ENCODE data around the gene MVB12B.
A peak's percentile ranks its signal among the peaks of the same experiment; 100 is the strongest.

The MVB12B gene

DNA sequence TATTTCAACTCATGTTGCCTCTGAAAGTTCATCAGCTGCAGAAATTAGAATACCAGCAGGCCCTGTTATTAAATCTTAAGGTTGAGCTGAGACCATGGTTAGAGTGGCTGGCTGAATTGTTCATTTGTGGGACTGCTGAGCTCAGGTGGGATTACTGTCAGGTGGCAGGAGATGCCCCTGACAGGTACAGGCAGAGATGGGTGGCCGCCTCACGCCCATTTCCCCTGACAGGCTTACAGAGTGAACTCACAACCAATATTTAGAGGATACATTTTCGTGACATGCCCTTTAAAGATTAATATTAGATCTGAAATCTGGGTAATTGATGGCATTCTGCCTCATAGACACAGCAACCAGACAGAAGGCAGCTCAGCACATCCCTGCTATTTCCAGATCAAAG, 136.0 kb downstream of the MVB12B start:
- Histone ChIP-seq H3K27me3 (ENCODE audit: insufficient read depth, low read length, poor library complexity, severe bottlenecking) (no peaks in the 10 kb centered on the region), H3K9me3 (ENCODE audit: insufficient read depth, low read depth, low read length) (no peaks in the 10 kb centered on the region), H3K9me2 (replicated peaks; ENCODE audit: low read depth, low read length) (no peaks in the 10 kb centered on the region), H3F3A (ENCODE audit: low read depth) (no peaks in the 10 kb centered on the region), H3K4me3 (ENCODE audit: low read length, poor library complexity, severe bottlenecking) (no peak overlapping the region), H4K20me1 (ENCODE audit: insufficient read depth, low read length, poor library complexity, severe bottlenecking) (no peaks in the 10 kb centered on the region), H3K4me1 (ENCODE audit: insufficient read depth, low read length, poor library complexity, severe bottlenecking) (peaks cover 21% of the 10 kb centered on the region), H3K9ac (ENCODE audit: low read depth, low read length, poor library complexity, severe bottlenecking) (no peak overlapping the region), H3K4me2 (ENCODE audit: low read depth, low read length, poor library complexity, severe bottlenecking) (no peak overlapping the region), H2AFZ (ENCODE audit: low read length) (no peak overlapping the region), H3K36me3 (ENCODE audit: insufficient read depth, low read length) (peaks cover 9% of the 10 kb centered on the region; the same call in 1 of the 2 replicates), H3K79me2 (ENCODE audit: insufficient read depth, low read length) (no peaks in the 10 kb centered on the region)
- no peak for TF ChIP-seq EZH2phosphoT487 (IDR thresholded peaks at IDR 0.05; ENCODE audit: borderline replicate concordance)
- no peak for TF ChIP-seq CTCF (conservative IDR thresholded peaks at IDR 0.05; ENCODE audit: low read length)

DNA sequence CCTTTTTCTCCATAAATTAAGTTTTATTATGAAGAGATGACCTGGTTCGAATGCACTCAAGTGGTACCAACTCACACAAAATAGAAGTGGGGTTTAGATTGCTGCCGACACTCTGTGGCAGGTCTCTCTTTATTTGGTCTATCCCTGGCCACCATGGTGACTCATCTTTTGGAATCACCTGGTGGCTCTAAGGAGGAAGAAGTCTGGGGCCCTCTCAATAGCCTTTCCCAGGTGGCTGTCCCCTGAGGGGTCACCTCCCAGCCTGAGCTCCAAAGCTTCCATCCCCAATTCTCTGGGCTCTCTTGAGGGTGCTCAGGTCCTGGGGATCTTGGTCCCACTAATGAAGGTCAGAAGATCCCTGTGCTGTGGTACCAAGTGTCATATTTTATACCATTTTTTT, 136.8 kb downstream of the MVB12B start:
- no peaks in the 10 kb centered on the region for H3K9me3 ChIP-seq (ENCODE audit: insufficient read depth, low read depth, low read length)
- H4K20me1 ChIP-seq (ENCODE audit: insufficient read depth, low read length, poor library complexity, severe bottlenecking), result no peaks in the 10 kb centered on the region
- peaks cover 9% of the 10 kb centered on the region; the same call in 1 of the 2 replicates for H3K36me3 ChIP-seq (ENCODE audit: insufficient read depth, low read length)
- no peaks in the 10 kb centered on the region for H3K27me3 ChIP-seq (ENCODE audit: insufficient read depth, low read length, poor library complexity, severe bottlenecking)
- H3F3A ChIP-seq (ENCODE audit: low read depth), result no peaks in the 10 kb centered on the region
- H3K4me1 ChIP-seq (ENCODE audit: insufficient read depth, low read length, poor library complexity, severe bottlenecking), result peaks cover 29% of the 10 kb centered on the region
- H3K79me2 ChIP-seq (ENCODE audit: insufficient read depth, low read length), result peaks cover 7% of the 10 kb centered on the region; the same call in 1 of the 2 replicates
- H3K4me3 ChIP-seq (ENCODE audit: low read length, poor library complexity, severe bottlenecking), result no peak overlapping the region
- H2AFZ ChIP-seq (ENCODE audit: low read length), result no peak overlapping the region
- H3K4me2 ChIP-seq (ENCODE audit: low read depth, low read length, poor library complexity, severe bottlenecking), result no peak overlapping the region
- TF ChIP-seq CTCF (conservative IDR thresholded peaks at IDR 0.05; ENCODE audit: low read length) (no peak), EZH2phosphoT487 (IDR thresholded peaks at IDR 0.05; ENCODE audit: borderline replicate concordance) (no peak)
- no peak overlapping the region for H3K9ac ChIP-seq (ENCODE audit: low read depth, low read length, poor library complexity, severe bottlenecking)
- no peaks in the 10 kb centered on the region for H3K9me2 ChIP-seq (replicated peaks; ENCODE audit: low read depth, low read length)

DNA sequence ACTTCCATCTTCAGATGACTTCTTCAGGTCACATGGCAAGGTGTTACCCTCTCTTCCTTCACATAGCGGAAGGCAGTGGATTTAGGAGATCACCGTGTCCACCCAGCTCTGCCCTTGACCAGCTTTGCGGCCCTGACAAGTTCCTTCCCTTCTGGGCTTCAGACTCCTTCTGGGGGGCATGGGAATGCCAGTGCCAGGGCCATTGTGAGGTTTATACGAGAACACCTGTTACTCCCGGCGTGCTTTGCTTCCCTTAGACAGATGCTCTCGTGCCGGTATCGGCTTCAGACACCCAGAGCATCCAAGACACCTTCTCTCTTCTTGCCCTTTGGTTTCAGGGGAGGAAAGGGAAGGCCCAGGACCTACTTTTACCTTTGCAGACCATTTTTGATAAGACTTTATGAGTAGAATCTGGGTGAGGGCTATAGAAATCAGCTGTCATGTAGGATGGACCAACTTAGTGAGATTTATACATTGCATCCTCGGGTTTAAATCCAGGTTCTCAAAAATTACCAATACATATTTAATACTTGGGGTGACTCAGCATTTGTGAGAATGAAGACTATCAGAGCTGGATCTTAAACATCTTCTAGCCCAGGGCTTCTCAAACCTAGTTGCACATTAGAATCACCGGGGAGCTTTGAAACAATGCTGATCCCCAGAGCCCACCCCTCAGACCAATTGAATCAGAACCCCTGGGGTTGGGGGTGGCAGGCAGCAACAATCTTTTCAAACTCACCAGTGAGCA, 138.2 kb downstream of the MVB12B start:
- Histone ChIP-seq H3K79me2 (ENCODE audit: insufficient read depth, low read length) (peaks cover 7% of the 10 kb centered on the region; the same call in 1 of the 2 replicates), H2AFZ (ENCODE audit: low read length) (no peak overlapping the region), H4K20me1 (ENCODE audit: insufficient read depth, low read length, poor library complexity, severe bottlenecking) (no peaks in the 10 kb centered on the region), H3K9me2 (replicated peaks; ENCODE audit: low read depth, low read length) (no peaks in the 10 kb centered on the region), H3K4me2 (ENCODE audit: low read depth, low read length, poor library complexity, severe bottlenecking) (no peak overlapping the region), H3K27me3 (ENCODE audit: insufficient read depth, low read length, poor library complexity, severe bottlenecking) (no peaks in the 10 kb centered on the region), H3F3A (ENCODE audit: low read depth) (peaks cover 3% of the 10 kb centered on the region), H3K9ac (ENCODE audit: low read depth, low read length, poor library complexity, severe bottlenecking) (peak overlapping the region; percentile 19), H3K4me1 (ENCODE audit: insufficient read depth, low read length, poor library complexity, severe bottlenecking) (peaks cover 44% of the 10 kb centered on the region), H3K9me3 (ENCODE audit: insufficient read depth, low read depth, low read length) (no peaks in the 10 kb centered on the region), H3K36me3 (ENCODE audit: insufficient read depth, low read length) (peaks cover 9% of the 10 kb centered on the region; the same call in 1 of the 2 replicates), H3K4me3 (ENCODE audit: low read length, poor library complexity, severe bottlenecking) (no peak overlapping the region)
- no peak for TF ChIP-seq EZH2phosphoT487 (IDR thresholded peaks at IDR 0.05; ENCODE audit: borderline replicate concordance)

Measured in Loucy (cell line).